ENCODE data around the gene OSBPL8. TPM values are rescaled to one million over a fixed set of nuclear protein-coding genes. Genes with fewer than 3 reads are reported as not detected.
A peak's percentile ranks its signal among the peaks of the same experiment; 100 is the strongest.

Gene OSBPL8
- polyA plus RNA-seq, 3 donors: 61.0 to 70.1 (median 63.7) TPM

DNA sequence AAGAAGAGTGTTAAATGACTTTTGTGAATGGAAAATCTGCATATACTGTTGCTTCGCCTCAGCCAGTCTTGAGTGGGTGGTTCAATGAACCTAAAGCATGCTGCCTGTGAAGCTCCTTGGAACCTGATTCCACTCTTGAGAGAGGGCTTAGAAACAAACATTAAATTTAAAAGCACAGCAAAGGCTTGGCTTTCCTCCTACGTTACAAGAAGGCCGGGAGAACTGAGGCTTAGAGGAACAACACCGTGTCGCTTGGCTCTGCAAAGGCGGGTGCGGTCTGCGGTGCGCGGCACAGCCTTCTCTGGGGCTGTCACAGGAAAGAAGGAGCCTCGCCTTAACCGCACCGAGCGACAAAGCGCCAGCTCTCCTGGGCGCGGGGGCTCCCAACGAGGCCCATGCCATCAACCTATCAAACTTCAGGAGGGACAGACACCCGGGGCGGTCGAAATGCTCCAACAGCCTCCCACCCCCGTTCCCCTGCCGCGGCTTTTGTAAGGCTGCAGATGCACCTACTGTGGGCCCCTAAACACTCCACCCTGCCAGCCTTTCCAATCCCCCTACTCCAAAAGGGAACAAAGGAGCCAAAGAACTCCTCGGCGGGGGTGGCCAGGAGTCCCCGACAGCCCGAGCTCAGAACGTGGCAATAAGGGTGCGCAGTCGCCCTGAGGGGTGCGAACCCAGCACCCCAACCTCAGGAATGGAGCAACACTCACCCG, 729 bp downstream of the OSBPL8 start:
- DNase-seq: peak; percentile 43

GRCh38 chr12:76556368-76556767, 3.2 kb downstream of the OSBPL8 start:
- DNase-seq: no peak

GRCh38 chr12:76555797-76556196, 3.8 kb downstream of the OSBPL8 start:
- no peak for DNase-seq

GRCh38 chr12:76555231-76555767, 4.3 kb downstream of the OSBPL8 start:
- DNase-seq: no peak

DNA sequence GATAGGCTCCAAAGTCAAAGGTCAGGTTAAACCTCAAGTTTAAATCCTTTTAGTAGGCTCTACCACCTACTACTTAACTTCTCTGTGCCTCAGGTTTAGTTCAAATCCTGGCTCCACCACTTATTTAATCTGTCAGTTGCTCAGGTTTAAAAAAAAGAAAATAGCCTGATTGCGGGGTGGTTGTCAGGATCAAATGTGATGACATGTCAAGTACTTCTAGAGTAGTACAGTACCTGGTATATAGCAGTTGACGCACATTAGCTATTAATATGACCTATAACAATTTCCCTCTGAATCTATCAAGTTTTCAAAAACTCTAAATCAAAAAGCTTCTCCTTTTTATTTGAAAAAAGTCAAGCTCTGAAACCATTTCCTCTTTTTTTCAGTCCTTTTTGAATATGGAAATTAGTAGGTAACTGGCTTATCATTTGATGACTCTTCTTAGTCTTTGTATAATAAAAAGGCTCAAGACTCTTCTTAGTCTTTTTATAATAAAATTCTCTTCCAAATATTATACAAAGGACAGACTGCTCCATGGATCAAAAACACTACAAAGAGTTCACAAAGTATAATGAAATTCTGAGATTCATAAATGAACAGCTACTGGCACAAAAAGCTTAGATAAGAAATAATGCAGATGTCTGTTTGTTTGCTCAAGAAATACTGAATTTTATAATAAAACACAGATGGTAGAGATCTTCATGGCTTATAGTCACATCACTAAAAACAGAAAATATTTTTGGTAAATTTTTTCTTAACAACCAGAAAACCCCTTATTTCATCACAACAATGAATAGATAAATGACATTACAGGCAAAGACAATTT, 5.0 kb downstream of the OSBPL8 start:
- no peak for DNase-seq

- DNase-seq: no peak
Measured at GRCh38 chr12:76552343-76552938, 7.1 kb downstream of the OSBPL8 start.

GRCh38 chr12:76551482-76551888, 8.1 kb downstream of the OSBPL8 start:
- DNase-seq: no peak

GRCh38 chr12:76549131-76549530, 10.4 kb downstream of the OSBPL8 start:
- no peak for DNase-seq

DNA sequence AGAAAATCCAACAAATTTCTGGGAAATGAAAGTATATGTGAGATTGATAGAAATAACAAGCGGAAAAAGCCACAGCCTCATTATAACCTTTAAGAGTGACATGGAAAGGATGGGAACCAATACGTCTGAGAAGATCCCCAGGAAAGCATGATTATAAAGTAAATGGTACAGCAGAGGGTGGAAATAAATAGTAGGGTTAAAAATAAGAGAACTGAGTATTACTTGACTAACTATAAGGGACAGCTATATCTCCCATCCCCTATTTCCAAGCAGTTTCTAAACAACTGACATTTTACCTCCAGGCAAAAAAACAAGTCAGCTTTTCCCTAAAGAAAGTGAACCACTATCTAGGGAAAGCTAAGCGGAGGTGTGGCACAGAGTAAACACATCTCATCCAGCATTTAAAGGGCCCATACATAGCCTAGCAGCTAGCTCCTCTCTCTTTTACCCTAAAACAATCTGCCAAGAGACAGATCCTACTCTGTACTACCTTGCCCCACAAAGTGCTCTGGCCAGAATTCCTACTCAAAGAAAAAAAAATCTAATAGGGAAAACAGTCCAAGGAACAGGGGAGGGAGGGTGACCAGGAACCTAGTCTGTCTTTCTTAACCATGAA, 11.2 kb downstream of the OSBPL8 start:
- DNase-seq: no peak

GRCh38 chr12:76547526-76547925, 12.0 kb downstream of the OSBPL8 start:
- DNase-seq: no peak

GRCh38 chr12:76546889-76547288, 12.7 kb downstream of the OSBPL8 start:
- DNase-seq: no peak

DNA sequence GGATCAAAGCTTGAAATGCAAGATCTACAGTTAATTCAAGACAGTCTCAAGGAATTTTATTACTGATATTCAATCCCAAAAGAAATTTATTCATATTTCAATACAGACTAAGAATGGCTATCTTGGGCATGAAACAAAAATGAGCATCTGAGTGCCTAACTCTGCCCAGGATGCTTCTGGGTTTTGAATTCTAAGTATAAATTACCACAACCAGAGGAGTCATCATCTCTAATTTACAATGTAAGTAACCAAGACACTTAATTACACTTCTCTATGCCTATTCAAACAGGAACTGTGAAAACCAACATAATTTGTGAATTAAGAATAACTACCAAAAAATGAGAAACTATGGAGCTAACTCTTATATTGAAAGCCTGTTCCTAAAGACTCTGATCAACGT, 14.1 kb downstream of the OSBPL8 start:
- DNase-seq: no peak

- no peak for DNase-seq
Measured at GRCh38 chr12:76544601-76545261, 14.8 kb downstream of the OSBPL8 start.

DNA sequence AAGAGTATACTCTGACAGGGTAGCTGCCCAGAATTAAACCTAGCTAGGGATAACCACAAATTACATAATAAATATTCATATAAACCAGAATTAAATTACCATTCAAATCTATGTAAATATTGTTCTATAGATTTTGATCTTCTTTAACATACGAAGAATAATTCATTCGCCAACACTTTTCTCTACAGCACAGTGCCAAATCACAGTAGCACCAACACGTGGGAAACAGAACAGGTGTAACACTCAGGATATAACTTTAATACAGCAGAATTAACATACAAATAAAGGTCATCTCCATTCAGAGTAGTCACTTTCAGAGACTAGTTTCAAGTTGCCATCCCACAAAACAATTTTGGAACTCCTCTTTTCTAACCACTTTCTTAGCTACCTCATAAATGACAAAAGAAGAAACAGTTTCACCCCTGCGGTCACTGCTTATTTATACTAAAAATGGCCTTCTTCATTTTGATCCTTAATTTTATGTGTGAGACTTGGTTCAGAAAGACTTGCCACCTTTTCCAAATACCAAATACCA, 15.7 kb downstream of the OSBPL8 start:
- DNase-seq: no peak

GRCh38 chr12:76542908-76543307, 16.7 kb downstream of the OSBPL8 start:
- no peak for DNase-seq

GRCh38 chr12:76539727-76540126, 19.8 kb downstream of the OSBPL8 start:
- DNase-seq: no peak

DNA sequence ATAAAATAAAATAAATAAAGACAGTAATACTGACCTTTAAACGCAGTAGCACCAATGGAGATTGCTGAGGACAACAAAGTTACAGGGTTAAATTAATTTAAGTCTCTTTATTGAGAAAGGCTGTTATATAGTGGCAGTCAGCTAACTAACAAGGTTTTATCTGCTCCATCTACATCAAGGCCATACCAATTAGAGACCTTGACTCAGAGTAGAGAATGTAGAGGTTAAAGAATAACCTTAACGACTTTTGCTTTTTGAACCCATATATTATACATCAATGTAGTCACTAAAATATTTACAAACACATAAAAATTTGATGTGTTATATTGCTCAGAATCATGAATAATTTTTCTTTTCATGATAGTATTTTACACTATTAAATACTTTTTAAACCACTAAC, 21.6 kb downstream of the OSBPL8 start:
- no peak for DNase-seq

- DNase-seq: no peak
Measured at GRCh38 chr12:76536546-76536945, 23.0 kb downstream of the OSBPL8 start.

GRCh38 chr12:76535170-76535569, 24.4 kb downstream of the OSBPL8 start:
- DNase-seq: no peak

GRCh38 chr12:76533331-76533730, 26.2 kb downstream of the OSBPL8 start:
- DNase-seq: no peak

GRCh38 chr12:76532520-76532919, 27.1 kb downstream of the OSBPL8 start:
- no peak for DNase-seq

Data from renal pelvis (tissue), 4 donors.